SK-N-SH (cell line): Measurements from ENCODE around the gene EIF6. TPM values are rescaled to one million over a fixed set of nuclear protein-coding genes. Genes with fewer than 3 reads are reported as not detected.

ENCODE experiments used
- polyA plus RNA-seq, 3 experiments: library from polyadenylated mRNA; depleted of rRNA; stranded (reverse); fragments of >200 nt; gene quantifications; 2 replicates each; pipeline ENCODE4 v1.2.3, GENCODE V29; 2012

Gene EIF6
- polyA plus RNA-seq, 1 of the 3 experiments (the other 2 are of a cell fraction) = 356 TPM

Other genes with a start within 250 kb of the EIF6 start
- 57.4 and 69.6 TPM in 2 replicates for gene TRPC4AP, start 192.0 kb downstream of the EIF6 start, polyA plus RNA-seq (2012; rRNA removed)
- 30.4 and 34.3 TPM in 2 replicates for gene EDEM2, start 137.4 kb downstream of the EIF6 start, polyA plus RNA-seq (2012; rRNA removed)
- 23.5 and 29.5 TPM in 2 replicates for gene PROCR, start 112.7 kb downstream of the EIF6 start, polyA plus RNA-seq (2012; rRNA removed)
- gene MMP24, start 58.1 kb downstream of the EIF6 start, polyA plus RNA-seq (2012; rRNA removed) = 18.1 and 19.0 TPM in 2 replicates
- gene MMP24OS, start 6.7 kb downstream of the EIF6 start, polyA plus RNA-seq (2012; rRNA removed) = 52.4 and 53.1 TPM in 2 replicates
- not detected in 2 replicates for gene FAM83C, start 7.7 kb upstream of the EIF6 start, polyA plus RNA-seq (2012; rRNA removed)
- 41.5 and 55.7 TPM in 2 replicates for gene UQCC1, start 127.2 kb upstream of the EIF6 start, polyA plus RNA-seq (2012; rRNA removed)
- gene GDF5, start 153.5 kb upstream of the EIF6 start, polyA plus RNA-seq (2012; rRNA removed) = 1.2 and 1.3 TPM in 2 replicates
- gene CEP250, start 170.8 kb upstream of the EIF6 start, polyA plus RNA-seq (2012; rRNA removed) = 13.3 and 14.6 TPM in 2 replicates
- gene C20orf173, start 244.9 kb upstream of the EIF6 start, polyA plus RNA-seq (2012; rRNA removed) = not detected in 2 replicates